Endodermal cell (in vitro differentiated cells): ENCODE measurements around the gene MYG1. TPM values are rescaled to one million over a fixed set of nuclear protein-coding genes. Genes with fewer than 3 reads are reported as not detected.
"Not testable (repeated sequence)": the region's sequence is repeated elsewhere in the genome, so short reads cannot be mapped to it uniquely, and the experiment has no call there.

Experiments used
- DNase-seq: peaks from one replicate; pipeline ENCODE4 v3.0.0-alpha.2; 2017
- H3K27ac ChIP-seq: 2 replicates; pipeline ENCODE4 v1.5.1; 2013; ENCODE audit warnings: mild to moderate bottlenecking, low read depth, low read length, moderate library complexity
- H3K27me3 ChIP-seq: 2 replicates; pipeline ENCODE4 v1.6.1; 2013; ENCODE audit warnings: mild to moderate bottlenecking, low read length, moderate library complexity; ENCODE audit not compliant: insufficient read depth, control insufficient read depth, poor library complexity, severe bottlenecking
- H3K36me3 ChIP-seq: 2 replicates; pipeline ENCODE4 v1.7.0; 2013; ENCODE audit warnings: mild to moderate bottlenecking, low read length, moderate library complexity; ENCODE audit not compliant: control insufficient read depth, insufficient read depth
- H3K4me1 ChIP-seq: one replicate; pipeline ENCODE4 v1.7.0; 2013; ENCODE audit warnings: low read length; ENCODE audit not compliant: control insufficient read depth, insufficient read depth
- H3K4me3 ChIP-seq: 2 replicates; pipeline ENCODE4 v1.5.1; 2013; ENCODE audit warnings: mild to moderate bottlenecking, low read length, moderate library complexity
- H3K9ac ChIP-seq: 2 replicates; pipeline ENCODE4 v1.6.1; 2013; ENCODE audit warnings: mild to moderate bottlenecking, low read length, moderate library complexity; ENCODE audit not compliant: poor library complexity, severe bottlenecking; ENCODE audit errors: extremely low read depth
- H3K9me3 ChIP-seq: 2 replicates; pipeline ENCODE4 v1.6.1; 2013; ENCODE audit warnings: mild to moderate bottlenecking, low read length, moderate library complexity; ENCODE audit not compliant: control insufficient read depth
- H3K27ac Mint-ChIP-seq: 2 replicates; pipeline ENCODE4 v1.8.0; 2020; ENCODE audit warnings: mixed read lengths
- H3K27me3 Mint-ChIP-seq: 2 replicates; pipeline ENCODE4 v1.8.0; 2021; ENCODE audit warnings: mild to moderate bottlenecking, mixed read lengths; ENCODE audit not compliant: insufficient read depth
- H3K36me3 Mint-ChIP-seq: 2 replicates; pipeline ENCODE4 v1.8.0; 2020; ENCODE audit warnings: low read depth, mixed read lengths
- H3K4me1 Mint-ChIP-seq: 2 replicates; pipeline ENCODE4 v1.8.0; 2020; ENCODE audit warnings: mixed read lengths
- H3K4me3 Mint-ChIP-seq: 2 replicates; pipeline ENCODE4 v1.8.0; 2020; ENCODE audit warnings: mild to moderate bottlenecking, moderate library complexity, mixed read lengths
- H3K9me3 Mint-ChIP-seq: 2 replicates; pipeline ENCODE4 v1.8.0; 2020; ENCODE audit warnings: mild to moderate bottlenecking, mixed read lengths
- CTCF ChIP-seq: fragments of 200-600 bp; sonication (generic); conservative IDR thresholded peaks from 2 replicates; pipeline ENCODE4 v1.5.0; 2021; ENCODE audit warnings: antibody characterized with exemption, mild to moderate bottlenecking
- WGBS, 2 experiments: methylation state at CpG; one replicate each; pipeline versions ENCODE4 v1.1.5 to v1.1.7; 2013; ENCODE audit warnings: missing lambda C conversion rate in 2 of 2, mixed read lengths in 1 of 2; ENCODE audit not compliant: insufficient coverage in 1 of 2, insufficient read length in 1 of 2; 5-methylcytosine and 5-hydroxymethylcytosine counted together
- total RNA-seq, 2 donors: library from RNA; stranded (reverse); fragmentation: NEBNext Ultra II Directional in 1 of 2; extraction: Animal tissue kit (Norgen Biotek cat#: 25700) in 1 of 2; gene quantifications; 2 replicates in 1 of 2; 3 replicates in 1 of 2; pipeline ENCODE4 v1.2.1, GENCODE V29; 2021

Gene MYG1
- total RNA-seq, 2 donors from 2014 or later = 55.3 to 74.2 TPM

GRCh38 chr12:53295070-53295890, 4.2 kb upstream of the MYG1 start, which contains the start of gene PFDN5:
TSS of gene PFDN5 (plus strand) at chr12:53295542. CDS start at chr12:53295568, 26 bp downstream.
- H3K27ac Mint-ChIP-seq = peak within 1 kb of the TSS; percentile 97
- 5 to 6% methylated on average over 23 to 42 of the region's 42 CpGs for WGBS, 2 experiments
- no peaks in the 10 kb centered on the region for H3K9me3 Mint-ChIP-seq

GRCh38 chr12:53295891-53296219, 3.6 kb upstream of the MYG1 start:
- no peak for DNase-seq
- peak overlapping the region; percentile 98 for H3K4me3 ChIP-seq
- H3K27me3 ChIP-seq = no peaks in the 10 kb centered on the region
- H3K36me3 ChIP-seq = peaks cover 35% of the 10 kb centered on the region
- peak overlapping the region; percentile 97 for H3K27ac Mint-ChIP-seq
- peaks cover 4% of the 10 kb centered on the region for H3K4me1 ChIP-seq
- H3K27me3 Mint-ChIP-seq = no peaks in the 10 kb centered on the region
- H3K9me3 ChIP-seq = no peaks in the 10 kb centered on the region
- no peak for TF ChIP-seq CTCF
- peak overlapping the region; percentile 99 for H3K4me3 Mint-ChIP-seq
- H3K27ac ChIP-seq = no peak overlapping the region
- H3K9me3 Mint-ChIP-seq = no peaks in the 10 kb centered on the region
- H3K4me1 Mint-ChIP-seq = peaks cover 16% of the 10 kb centered on the region
- H3K36me3 Mint-ChIP-seq = peaks cover 38% of the 10 kb centered on the region
- peak overlapping the region; percentile 81 for H3K9ac ChIP-seq
- 5 to 9% methylated on average over 9 to 12 of the region's 12 CpGs for WGBS, 2 experiments

More at GRCh38 chr12:53295070-53295890, 4.2 kb upstream of the MYG1 start, which contains the start of gene PFDN5:
- Histone ChIP-seq H3K9ac (peak within 1 kb of the TSS; percentile 81), H3K27ac (peak within 1 kb of the TSS; percentile 71), H3K4me1 (peaks cover under 1% of the 10 kb centered on the region), H3K27me3 (no peaks in the 10 kb centered on the region), H3K9me3 (no peaks in the 10 kb centered on the region), H3K36me3 (peaks cover 39% of the 10 kb centered on the region), H3K4me3 (peak within 1 kb of the TSS; percentile 98)
- H3K36me3 Mint-ChIP-seq = peaks cover 40% of the 10 kb centered on the region
- H3K4me3 Mint-ChIP-seq = peak within 1 kb of the TSS; percentile 99
- TF ChIP-seq CTCF = no peak
- peaks cover 11% of the 10 kb centered on the region for H3K4me1 Mint-ChIP-seq
- peak; percentile 98 for DNase-seq
- H3K27me3 Mint-ChIP-seq = no peaks in the 10 kb centered on the region

GRCh38 chr12:53297106-53297505, 2.4 kb upstream of the MYG1 start:
- Mint-ChIP-seq H3K4me1 (peaks cover 20% of the 10 kb centered on the region), H3K36me3 (peaks cover 42% of the 10 kb centered on the region), H3K27ac (peak overlapping the region; percentile 6), H3K4me3 (peak overlapping the region; percentile 99)
- WGBS, 2 experiments = 94% methylated on average over 10 of the region's 10 CpGs
- Histone ChIP-seq H3K4me3 (peak overlapping the region; percentile 98), H3K36me3 (peaks cover 29% of the 10 kb centered on the region)
- H3K4me1 ChIP-seq, H3K27ac ChIP-seq, H3K27me3 Mint-ChIP-seq, H3K9me3 Mint-ChIP-seq, H3K27me3 ChIP-seq, DNase-seq, H3K9me3 ChIP-seq, H3K9ac ChIP-seq: not testable (repeated sequence)
